Muscle layer of duodenum (tissue), 2 donors: ENCODE results near the gene NR3C1.
A peak's percentile ranks its signal among the peaks of the same experiment; 100 is the strongest.

ENCODE experiments used
- H3K27ac ChIP-seq: one replicate; pipeline ENCODE4 v1.7.0; 2013; ENCODE audit warnings: mild to moderate bottlenecking, low read length
- H3K27me3 ChIP-seq: one replicate; pipeline ENCODE4 v1.7.0; 2013; ENCODE audit warnings: low read depth, mild to moderate bottlenecking, control low read depth, low read length
- H3K36me3 ChIP-seq, 2 donors: one replicate each; pipeline ENCODE4 v1.7.0; 2013; ENCODE audit warnings: low read length in 2 of 2, control low read depth in 1 of 2, mild to moderate bottlenecking in 1 of 2; ENCODE audit not compliant: insufficient read depth in 2 of 2, control insufficient read depth in 1 of 2
- H3K4me1 ChIP-seq, 2 donors: one replicate each; pipeline ENCODE4 v1.7.0; 2013; ENCODE audit warnings: low read length in 2 of 2, mild to moderate bottlenecking in 2 of 2, control low read depth in 1 of 2, moderate library complexity in 1 of 2; ENCODE audit not compliant: insufficient read depth in 2 of 2, control insufficient read depth in 1 of 2
- H3K4me3 ChIP-seq, 2 donors: one replicate each; pipeline ENCODE4 v1.7.0; 2013; ENCODE audit warnings: low read length in 2 of 2, low read depth in 1 of 2, mild to moderate bottlenecking in 1 of 2
- H3K9me3 ChIP-seq, 2 donors: one replicate each; pipeline ENCODE4 v1.7.0; 2013; ENCODE audit warnings: low read length in 2 of 2, control low read depth in 1 of 2, mild to moderate bottlenecking in 1 of 2; ENCODE audit not compliant: control insufficient read depth in 1 of 2
- donor health status: healthy.

The NR3C1 gene

DNA sequence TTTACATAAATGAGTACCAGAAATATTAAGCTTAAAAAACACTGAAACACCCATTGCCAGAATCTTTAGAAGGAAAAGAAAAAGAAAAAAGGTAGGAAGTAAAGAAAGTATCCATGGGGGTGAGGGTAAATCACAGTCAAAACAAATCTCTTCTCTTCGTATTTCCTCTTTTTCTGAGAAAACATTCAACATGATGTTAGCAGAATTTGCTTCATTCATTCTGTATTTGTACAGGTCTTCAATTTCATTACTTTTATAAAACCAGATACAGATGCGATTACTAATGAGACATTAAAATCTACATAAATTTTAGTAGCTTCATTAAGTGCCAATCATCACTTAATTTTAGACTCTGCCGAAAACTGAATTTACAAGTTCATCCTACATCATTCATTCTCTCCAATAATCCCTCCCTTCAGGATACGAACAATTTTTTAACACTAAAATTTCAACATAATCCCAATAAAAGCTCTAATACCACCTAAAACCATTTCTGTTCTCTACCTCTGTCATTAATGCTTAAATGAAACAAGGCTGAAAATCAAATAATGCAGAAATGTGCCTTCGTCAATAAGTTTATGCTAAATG lies 7.0 kb downstream of the NR3C1 start:
- Histone ChIP-seq H3K4me1 (peaks cover 14 to 61% of the 10 kb centered on the region in 2 donors), H3K36me3 (peaks cover 12 to 14% of the 10 kb centered on the region in 2 donors), H3K27me3 (no peaks in the 10 kb centered on the region), H3K4me3 (peak overlapping the region; percentile 43 to 96), H3K27ac (peak overlapping the region; percentile 14), H3K9me3 (no peaks in the 10 kb centered on the region)

DNA sequence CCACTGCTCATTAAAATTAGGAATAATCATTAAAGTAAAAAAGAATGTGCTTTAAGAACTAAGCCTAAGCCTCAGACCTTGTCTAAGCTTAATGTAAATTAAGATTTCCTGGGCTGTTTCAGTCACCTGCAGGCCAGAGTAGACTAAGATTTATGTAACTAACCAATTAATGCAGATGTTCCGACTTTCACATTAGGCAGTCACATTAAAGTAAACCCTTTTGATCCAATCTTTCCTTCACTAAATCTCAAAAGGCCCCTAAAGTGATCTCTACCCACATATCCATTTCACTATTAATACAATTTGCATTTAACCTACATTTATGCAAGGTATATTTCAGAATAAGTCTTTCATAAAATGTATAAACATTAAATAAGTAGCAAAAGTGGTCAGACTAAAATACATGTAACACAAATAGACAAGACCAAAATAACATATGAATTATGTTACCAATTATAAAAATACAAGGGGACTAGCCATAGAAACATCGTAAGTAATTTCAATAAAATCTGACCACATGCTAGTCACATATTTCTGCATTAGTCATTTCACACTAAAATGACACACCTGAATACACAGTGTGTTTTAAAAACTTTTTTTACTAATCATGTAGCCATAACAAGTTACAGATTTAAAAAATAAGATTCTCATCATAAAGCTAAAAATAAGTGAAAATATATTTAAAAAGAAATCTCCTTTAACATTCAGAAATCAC lies 7.7 kb downstream of the NR3C1 start:
- Histone ChIP-seq H3K9me3 (no peaks in the 10 kb centered on the region), H3K36me3 (peaks cover 12 to 14% of the 10 kb centered on the region in 2 donors), H3K27me3 (no peaks in the 10 kb centered on the region), H3K4me3 (peak overlapping the region; percentile 30 to 43), H3K27ac (no peak overlapping the region), H3K4me1 (peaks cover 12 to 58% of the 10 kb centered on the region in 2 donors)

DNA sequence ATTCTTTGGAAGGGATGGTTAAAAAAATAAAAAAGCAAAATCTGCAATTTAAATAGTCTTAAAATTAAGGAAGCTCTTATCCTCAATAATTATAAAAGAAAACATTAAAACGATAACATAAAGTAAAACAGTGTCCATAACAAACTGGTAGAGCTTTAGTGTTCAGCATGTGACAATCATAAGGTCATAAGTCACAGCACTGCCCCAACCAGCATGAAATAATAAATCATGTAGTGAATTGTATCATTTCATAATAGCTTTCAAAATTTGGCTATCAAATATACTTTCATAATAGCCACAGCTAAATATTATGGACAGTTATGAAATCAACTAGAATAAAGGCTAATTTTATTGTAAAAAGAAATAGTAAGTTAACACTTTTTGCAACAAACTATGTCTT lies 10.0 kb downstream of the NR3C1 start:
- H3K9me3 ChIP-seq, result no peaks in the 10 kb centered on the region
- peaks cover 12 to 51% of the 10 kb centered on the region in 2 donors for H3K4me1 ChIP-seq
- H3K4me3 ChIP-seq, result no peak overlapping the region
- H3K27me3 ChIP-seq, result no peaks in the 10 kb centered on the region
- H3K36me3 ChIP-seq, result peaks cover 0 to 2% of the 10 kb centered on the region in 2 donors
- H3K27ac ChIP-seq, result no peak overlapping the region

DNA sequence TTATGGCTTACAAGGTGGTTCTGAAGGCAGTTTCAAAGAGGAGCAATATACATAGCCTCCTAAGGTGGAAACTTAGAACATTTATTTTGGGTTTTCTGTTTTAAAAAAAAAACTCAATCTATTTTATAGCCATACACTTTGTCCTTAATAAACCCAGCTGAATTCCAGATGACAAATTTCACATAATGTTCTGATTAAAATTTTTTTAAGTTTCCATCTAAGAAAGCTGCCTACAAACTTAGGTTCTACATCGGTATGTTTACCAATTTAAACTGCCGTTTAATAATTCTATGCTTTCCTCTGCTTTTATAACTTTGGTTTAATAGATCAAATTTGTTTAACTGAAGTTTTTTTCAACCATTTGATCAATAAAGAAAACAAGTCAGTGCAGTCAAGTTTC lies 12.5 kb downstream of the NR3C1 start:
- Histone ChIP-seq H3K27me3 (no peaks in the 10 kb centered on the region), H3K27ac (no peak overlapping the region), H3K4me3 (no peak overlapping the region), H3K9me3 (no peaks in the 10 kb centered on the region), H3K36me3 (peaks cover 0 to 1% of the 10 kb centered on the region in 2 donors), H3K4me1 (peaks cover 0 to 42% of the 10 kb centered on the region in 2 donors)

DNA sequence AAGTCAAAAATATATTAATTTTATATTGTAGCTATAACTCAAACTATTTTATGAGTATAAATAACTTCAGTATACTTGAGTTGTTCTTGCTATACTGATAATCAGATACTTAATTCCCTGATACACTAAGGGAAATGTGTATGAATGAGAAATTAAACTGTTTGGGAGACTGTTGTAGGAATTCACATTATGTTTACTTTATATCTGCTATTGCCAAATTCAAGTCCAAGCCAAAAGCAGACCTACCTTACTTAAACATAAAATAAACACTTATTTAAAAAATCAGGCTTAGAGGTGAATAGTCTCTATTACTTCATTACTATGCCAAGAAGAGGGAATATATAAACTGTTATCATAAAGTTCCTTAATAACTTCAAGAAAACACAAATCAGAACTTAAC lies 13.2 kb downstream of the NR3C1 start:
- H3K9me3 ChIP-seq, result peaks cover 0 to 2% of the 10 kb centered on the region in 2 donors
- H3K27me3 ChIP-seq, result no peaks in the 10 kb centered on the region
- H3K4me3 ChIP-seq, result no peak overlapping the region
- peaks cover 0 to 36% of the 10 kb centered on the region in 2 donors for H3K4me1 ChIP-seq
- peaks cover 0 to 8% of the 10 kb centered on the region in 2 donors for H3K36me3 ChIP-seq
- H3K27ac ChIP-seq, result no peak overlapping the region

DNA sequence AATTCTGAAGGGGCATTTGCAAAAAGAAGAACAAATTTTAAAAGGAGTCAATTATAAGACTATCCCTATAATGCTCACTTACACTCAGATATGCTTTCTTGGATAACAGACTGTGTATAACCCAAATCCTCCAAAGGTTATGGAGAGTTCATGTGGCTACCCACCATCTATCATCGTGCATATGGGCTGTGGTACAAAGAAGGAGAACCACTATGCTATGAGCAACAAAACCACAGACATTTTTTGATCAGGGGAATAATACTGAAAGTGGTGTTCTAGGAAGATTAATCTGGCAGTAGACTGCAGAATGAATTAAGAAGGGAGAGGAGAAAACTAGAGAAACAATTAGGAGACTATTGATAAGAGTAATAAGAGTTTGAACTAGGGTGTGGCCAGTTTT lies 16.8 kb downstream of the NR3C1 start:
- Histone ChIP-seq H3K27ac (no peak overlapping the region), H3K36me3 (peaks cover 0 to 21% of the 10 kb centered on the region in 2 donors), H3K27me3 (no peaks in the 10 kb centered on the region), H3K9me3 (peaks cover 0 to 10% of the 10 kb centered on the region in 2 donors), H3K4me1 (peaks cover 0 to 21% of the 10 kb centered on the region in 2 donors), H3K4me3 (no peak overlapping the region)

DNA sequence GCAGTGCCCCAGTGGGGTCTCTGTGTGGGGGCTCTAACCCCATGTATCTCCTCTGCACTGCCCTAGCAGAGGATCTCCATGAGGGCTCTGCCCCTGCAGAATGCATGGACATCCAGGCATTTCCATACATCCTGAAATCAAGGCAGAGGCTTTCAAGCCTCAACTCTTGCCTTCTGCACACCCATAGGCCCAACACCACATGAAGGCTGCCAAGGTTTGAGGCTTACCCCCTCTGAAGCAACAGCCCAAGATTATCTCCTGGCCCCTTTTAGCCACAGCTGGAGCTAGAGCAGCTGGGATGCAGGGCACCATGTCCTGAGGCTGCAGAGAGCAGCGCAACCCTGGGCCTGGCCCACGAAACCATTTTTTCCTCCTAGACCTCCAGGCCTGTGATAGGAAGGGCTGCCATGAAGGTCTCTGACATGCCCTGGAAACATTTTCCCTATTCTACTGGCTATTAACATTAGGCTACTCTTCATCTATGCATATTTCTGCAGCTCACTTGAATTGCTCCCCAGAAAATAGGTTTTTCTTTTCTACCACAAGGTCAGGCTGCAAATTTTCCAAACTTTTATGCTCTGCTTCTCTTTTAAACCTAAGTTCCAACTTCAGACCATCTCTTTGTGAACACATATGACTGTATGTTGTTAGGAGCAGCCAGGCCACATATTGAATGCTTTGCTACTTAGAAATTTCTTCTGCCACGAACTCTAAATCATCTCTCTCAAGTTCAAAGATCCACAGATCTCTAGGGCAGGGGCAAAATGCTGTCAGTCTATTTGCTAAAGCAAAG lies 18.4 kb downstream of the NR3C1 start:
- Histone ChIP-seq H3K27ac (no peak overlapping the region), H3K9me3 (peaks cover 0 to 10% of the 10 kb centered on the region in 2 donors), H3K27me3 (no peaks in the 10 kb centered on the region), H3K4me1 (peaks cover 0 to 13% of the 10 kb centered on the region in 2 donors), H3K36me3 (peaks cover 0 to 21% of the 10 kb centered on the region in 2 donors), H3K4me3 (no peak overlapping the region)

DNA sequence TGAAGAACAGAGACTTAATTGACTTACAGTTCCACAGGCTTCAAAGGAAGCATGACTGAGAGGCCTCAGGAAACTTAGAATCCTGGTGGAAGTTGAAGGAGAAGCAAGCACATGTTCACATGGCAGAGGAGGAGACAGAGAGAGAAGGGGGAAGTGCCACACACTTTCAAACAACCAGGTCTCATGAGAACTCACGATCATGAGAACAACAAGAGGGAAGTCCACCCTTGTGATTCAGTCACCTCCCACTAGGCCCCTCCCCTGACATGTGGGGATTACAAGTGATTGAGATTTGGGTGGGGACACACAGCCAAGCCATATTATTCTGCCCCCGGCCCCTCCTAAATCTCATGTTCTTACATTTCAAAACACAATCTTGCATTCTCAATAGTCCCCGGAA lies 19.5 kb downstream of the NR3C1 start:
- no peak overlapping the region for H3K4me3 ChIP-seq
- H3K27ac ChIP-seq, result no peak overlapping the region
- H3K9me3 ChIP-seq, result peaks cover 0 to 10% of the 10 kb centered on the region in 2 donors
- no peaks in the 10 kb centered on the region for H3K27me3 ChIP-seq
- H3K4me1 ChIP-seq, result peaks cover 0 to 8% of the 10 kb centered on the region in 2 donors
- H3K36me3 ChIP-seq, result peaks cover 0 to 21% of the 10 kb centered on the region in 2 donors

DNA sequence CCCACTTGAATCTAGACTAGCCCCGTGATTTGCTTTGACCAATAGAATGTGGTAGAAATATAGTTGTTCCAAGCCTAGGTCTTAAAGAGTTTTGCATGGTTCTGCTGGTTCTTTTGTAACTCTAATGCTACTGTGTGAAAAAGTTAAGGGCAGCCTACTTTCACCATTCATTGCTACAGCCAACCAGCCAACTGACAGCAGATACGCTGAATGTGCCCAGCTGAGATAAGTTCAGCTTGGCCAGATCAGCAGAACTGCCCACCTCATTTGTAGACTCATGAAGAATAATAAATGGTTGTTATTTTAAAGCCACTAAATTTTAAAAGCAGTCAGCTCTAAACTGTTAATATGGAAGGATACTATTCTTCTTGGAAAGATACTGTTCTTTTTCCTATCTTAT lies 23.9 kb downstream of the NR3C1 start:
- H3K9me3 ChIP-seq, result peaks cover 0 to 2% of the 10 kb centered on the region in 2 donors
- H3K36me3 ChIP-seq, result peaks cover 0 to 8% of the 10 kb centered on the region in 2 donors
- no peaks in the 10 kb centered on the region for H3K27me3 ChIP-seq
- no peak overlapping the region for H3K27ac ChIP-seq
- H3K4me1 ChIP-seq, result peaks cover 0 to 11% of the 10 kb centered on the region in 2 donors
- H3K4me3 ChIP-seq, result no peak overlapping the region

- Histone ChIP-seq H3K27ac (no peak overlapping the region), H3K4me3 (no peak overlapping the region), H3K9me3 (no peaks in the 10 kb centered on the region), H3K27me3 (no peaks in the 10 kb centered on the region), H3K36me3 (no peaks in the 10 kb centered on the region), H3K4me1 (peaks cover 0 to 6% of the 10 kb centered on the region in 2 donors)
Observed at GRCh38 chr5:143376911-143377813, 26.3 kb downstream of the NR3C1 start.
